ENCODE data around the gene C22orf39. TPM values are rescaled to one million over a fixed set of nuclear protein-coding genes. Genes with fewer than 3 reads are reported as not detected.

C22orf39 gene
- total RNA-seq, 2 experiments from 2014 or later, result 52.1 to 64.8 TPM

DNA sequence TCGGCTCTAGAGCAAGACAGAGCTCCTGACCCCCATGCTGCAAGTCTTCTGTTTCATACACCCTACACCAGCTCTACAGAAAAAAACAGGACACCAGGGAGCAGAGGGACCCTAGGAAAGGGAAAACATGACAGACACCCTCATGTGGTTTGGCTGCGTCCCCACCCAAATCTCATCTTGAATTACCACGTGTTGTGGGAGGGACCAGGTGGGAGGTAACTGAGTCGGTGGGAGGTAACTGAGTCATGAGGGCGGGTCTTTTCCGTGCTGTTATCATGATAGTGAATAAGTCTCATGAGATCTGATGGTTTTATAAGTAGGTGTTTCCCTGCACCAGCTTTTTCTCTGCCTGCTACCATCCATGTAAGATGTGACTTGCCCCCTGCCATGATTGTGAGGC is 6.6 kb upstream of the C22orf39 start:
- no TSS peak for BruUV-seq (replicated peaks)
- TF ChIP-seq EZH2phosphoT487 (IDR thresholded peaks at IDR 0.05; ENCODE audit: borderline replicate concordance, low read depth, low read length), result no peak
- TF ChIP-seq, protein P1, sequence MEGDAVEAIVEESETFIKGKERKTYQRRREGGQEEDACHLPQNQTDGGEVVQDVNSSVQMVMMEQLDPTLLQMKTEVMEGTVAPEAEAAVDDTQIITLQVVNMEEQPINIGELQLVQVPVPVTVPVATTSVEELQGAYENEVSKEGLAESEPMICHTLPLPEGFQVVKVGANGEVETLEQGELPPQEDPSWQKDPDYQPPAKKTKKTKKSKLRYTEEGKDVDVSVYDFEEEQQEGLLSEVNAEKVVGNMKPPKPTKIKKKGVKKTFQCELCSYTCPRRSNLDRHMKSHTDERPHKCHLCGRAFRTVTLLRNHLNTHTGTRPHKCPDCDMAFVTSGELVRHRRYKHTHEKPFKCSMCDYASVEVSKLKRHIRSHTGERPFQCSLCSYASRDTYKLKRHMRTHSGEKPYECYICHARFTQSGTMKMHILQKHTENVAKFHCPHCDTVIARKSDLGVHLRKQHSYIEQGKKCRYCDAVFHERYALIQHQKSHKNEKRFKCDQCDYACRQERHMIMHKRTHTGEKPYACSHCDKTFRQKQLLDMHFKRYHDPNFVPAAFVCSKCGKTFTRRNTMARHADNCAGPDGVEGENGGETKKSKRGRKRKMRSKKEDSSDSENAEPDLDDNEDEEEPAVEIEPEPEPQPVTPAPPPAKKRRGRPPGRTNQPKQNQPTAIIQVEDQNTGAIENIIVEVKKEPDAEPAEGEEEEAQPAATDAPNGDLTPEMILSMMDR (conservative IDR thresholded peaks at IDR 0.05; ENCODE audit: low read length), result no peak
- no peak for DNase-seq (ENCODE audit: low spot score)
- Histone ChIP-seq H3K79me2 (ENCODE audit: insufficient read depth, low read depth, low read length) (peaks cover 6% of the 10 kb centered on the region; the same call in 1 of the 2 replicates), H2AFZ (ENCODE audit: low read length) (no peak overlapping the region), H3K27ac (ENCODE audit: low read depth, low read length, poor library complexity, severe bottlenecking) (no peak overlapping the region), H3K9me2 (ENCODE audit: insufficient read depth, low read length) (no peaks in the 10 kb centered on the region), H3K4me2 (ENCODE audit: low read length) (no peak overlapping the region), H3K4me3 (ENCODE audit: low read depth, low read length, poor library complexity, severe bottlenecking) (no peak overlapping the region), H3K9me3 (ENCODE audit: low read length) (no peaks in the 10 kb centered on the region), H3K4me1 (ENCODE audit: insufficient read depth, low read length, poor library complexity, severe bottlenecking) (peaks cover 5% of the 10 kb centered on the region), H4K20me1 (ENCODE audit: insufficient read depth, low read length) (no peaks in the 10 kb centered on the region), H3K36me3 (ENCODE audit: insufficient read depth, low read length) (peaks cover 97% of the 10 kb centered on the region)
- ChIA-PET POLR2A (no interaction called here), CTCF (ENCODE audit: unreplicated experiment) (no interaction called here)
- intact Hi-C loops (cut with micrococcal nuclease; ENCODE audit: unreplicated experiment), result no loop called here

DNA sequence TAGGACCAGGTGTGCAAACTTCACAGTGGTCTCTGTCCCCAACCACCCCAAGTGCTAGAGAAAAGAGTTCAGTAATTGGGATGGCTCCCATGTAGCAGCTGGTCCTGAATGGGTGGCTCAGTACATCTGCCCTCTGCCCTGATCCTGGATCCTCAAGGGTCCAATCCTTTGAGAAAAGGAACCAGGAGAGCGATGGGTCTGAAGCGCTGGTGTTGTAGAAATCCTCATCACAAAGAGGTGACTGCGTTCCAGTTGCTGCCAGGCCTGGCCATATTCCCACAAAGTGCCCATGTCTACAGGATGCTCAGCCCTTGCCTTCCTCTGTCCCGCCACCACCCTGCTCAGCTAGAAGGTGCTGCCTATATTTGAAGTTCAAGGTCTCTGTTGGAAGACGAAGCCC is 6.2 kb upstream of the C22orf39 start:
- H3K9me2 ChIP-seq (ENCODE audit: insufficient read depth, low read length), result no peaks in the 10 kb centered on the region
- no peak for DNase-seq (ENCODE audit: low spot score)
- no peak overlapping the region for H3K4me3 ChIP-seq (ENCODE audit: low read depth, low read length, poor library complexity, severe bottlenecking)
- no peaks in the 10 kb centered on the region for H3K9me3 ChIP-seq (ENCODE audit: low read length)
- ChIA-PET POLR2A (interaction anchor here (0.7 kb wide), 1 partner anchor 178 kb away, joined by 3 read pairs; no protein-coding TSS in a partner anchor), CTCF (ENCODE audit: unreplicated experiment) (no interaction called here)
- BruUV-seq (replicated peaks), result no TSS peak
- H3K4me1 ChIP-seq (ENCODE audit: insufficient read depth, low read length, poor library complexity, severe bottlenecking), result peaks cover 9% of the 10 kb centered on the region
- H3K36me3 ChIP-seq (ENCODE audit: insufficient read depth, low read length), result peaks cover 96% of the 10 kb centered on the region
- H3K27ac ChIP-seq (ENCODE audit: low read depth, low read length, poor library complexity, severe bottlenecking), result no peak overlapping the region
- intact Hi-C loops (cut with micrococcal nuclease; ENCODE audit: unreplicated experiment), result no loop called here
- peaks cover 10% of the 10 kb centered on the region; the same call in 1 of the 2 replicates for H3K79me2 ChIP-seq (ENCODE audit: insufficient read depth, low read depth, low read length)
- H3K4me2 ChIP-seq (ENCODE audit: low read length), result no peak overlapping the region
- no peaks in the 10 kb centered on the region for H4K20me1 ChIP-seq (ENCODE audit: insufficient read depth, low read length)
- H2AFZ ChIP-seq (ENCODE audit: low read length), result no peak overlapping the region
- no peak for TF ChIP-seq EZH2phosphoT487 (IDR thresholded peaks at IDR 0.05; ENCODE audit: borderline replicate concordance, low read depth, low read length)
- TF ChIP-seq, protein P1 (conservative IDR thresholded peaks at IDR 0.05; ENCODE audit: low read length), result no peak

DNA sequence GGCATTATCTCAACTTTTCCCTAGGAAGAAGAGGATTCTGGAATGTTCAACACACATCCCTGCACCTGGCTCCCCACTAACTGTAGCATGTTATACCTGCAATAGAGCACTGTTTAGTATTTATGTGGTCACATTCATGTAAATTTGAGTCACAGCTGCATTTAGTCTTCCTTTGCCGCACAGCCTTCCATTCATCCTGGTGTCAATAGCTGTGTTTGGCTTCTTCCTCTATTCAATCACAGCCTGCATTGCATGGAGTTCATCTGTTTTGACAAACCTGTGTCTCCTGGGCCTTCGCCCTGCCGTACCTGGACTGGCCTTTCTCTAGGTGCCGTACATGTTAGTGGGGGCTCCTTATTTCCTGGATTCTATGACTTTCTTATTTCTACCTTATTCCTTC is 4.1 kb upstream of the C22orf39 start:
- H3K4me1 ChIP-seq (ENCODE audit: insufficient read depth, low read length, poor library complexity, severe bottlenecking), result peaks cover 16% of the 10 kb centered on the region
- H3K9me2 ChIP-seq (ENCODE audit: insufficient read depth, low read length), result no peaks in the 10 kb centered on the region
- no peak overlapping the region for H3K27ac ChIP-seq (ENCODE audit: low read depth, low read length, poor library complexity, severe bottlenecking)
- H3K9me3 ChIP-seq (ENCODE audit: low read length), result no peaks in the 10 kb centered on the region
- peaks cover 78% of the 10 kb centered on the region for H3K36me3 ChIP-seq (ENCODE audit: insufficient read depth, low read length)
- no peak overlapping the region for H3K4me2 ChIP-seq (ENCODE audit: low read length)
- H2AFZ ChIP-seq (ENCODE audit: low read length), result no peak overlapping the region
- intact Hi-C loops (cut with micrococcal nuclease; ENCODE audit: unreplicated experiment), result no loop called here
- DNase-seq (ENCODE audit: low spot score), result no peak
- no peak overlapping the region for H3K4me3 ChIP-seq (ENCODE audit: low read depth, low read length, poor library complexity, severe bottlenecking)
- H4K20me1 ChIP-seq (ENCODE audit: insufficient read depth, low read length), result 0 out of 2 replicates have a peak, but pooled peaks cover 4% of the 10 kb centered on the region
- no TSS peak for BruUV-seq (replicated peaks)
- TF ChIP-seq EZH2phosphoT487 (IDR thresholded peaks at IDR 0.05; ENCODE audit: borderline replicate concordance, low read depth, low read length), result no peak
- TF ChIP-seq, protein P1 (conservative IDR thresholded peaks at IDR 0.05; ENCODE audit: low read length), result no peak
- peaks cover 22% of the 10 kb centered on the region for H3K79me2 ChIP-seq (ENCODE audit: insufficient read depth, low read depth, low read length)
- POLR2A ChIA-PET, result interaction anchor here (0.7 kb wide), 1 partner anchor 54 kb away, joined by 5 read pairs; no protein-coding TSS in a partner anchor
- CTCF ChIA-PET (ENCODE audit: unreplicated experiment), result no interaction called here

Data from OCI-LY7 (cell line).